ENCODE data around the gene ACIN1. TPM values are rescaled to one million over a fixed set of nuclear protein-coding genes. Genes with fewer than 3 reads are reported as not detected.

ACIN1 gene
- total and polyA plus RNA-seq, 2 of the 13 experiments (the other 11 are each of a cell fraction or from before 2014, with no cell fraction given), result 165 to 183 TPM

DNA sequence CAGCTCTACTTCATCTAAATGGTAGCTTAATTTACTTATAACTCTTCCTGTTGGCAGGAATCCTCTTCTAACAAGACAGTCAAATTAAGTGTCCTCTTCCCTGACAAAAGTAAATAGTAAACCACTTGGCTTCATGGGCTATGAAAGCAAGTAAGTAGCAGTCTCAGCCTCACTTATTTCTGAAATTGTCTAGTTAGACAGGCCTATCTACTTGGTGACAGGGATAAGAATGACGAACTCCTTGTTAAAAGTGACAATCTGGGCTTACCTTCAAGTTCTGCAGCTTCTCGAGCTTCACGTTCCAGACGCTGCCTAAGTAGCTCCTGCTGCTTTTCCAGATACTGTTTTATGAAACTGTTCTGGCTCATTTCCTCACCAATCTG, 4.7 kb downstream of the ACIN1 start:
- no peak overlapping the region for H3K4me3 ChIP-seq (replicated peaks in 1 of 3; ENCODE audit: insufficient read depth in 1 of 3, low read depth in 2 of 3, low read length in 3 of 3)
- FAIRE-seq (no peak), ATAC-seq (no peak), DNase-seq (ENCODE audit: low spot score) (no peak)
- no peak overlapping the region for H3K9ac ChIP-seq (ENCODE audit: insufficient read depth, low read depth, low read length)
- intact Hi-C loops (cut with micrococcal nuclease; ENCODE audit: unreplicated experiment) (loop anchor here (10.0 kb wide), 1 partner anchor 1025 kb away; the partner anchor contains the start of genes DCAF11 and NRL), in situ Hi-C loops (cut with HindIII; ENCODE audit: extremely low pct_ligation_motif_present, low pct_unique_long_range_greater_than_20kb) (no loop called here)
- ChIA-PET CTCF (ENCODE audit: low intra/inter-chr PET ratio, low total read pairs) (no interaction called here), POLR2A (interaction anchor here (0.9 to 3.1 kb wide), 2 partner anchors 18 to 21 kb away, joined by 3 to 11 read pairs; no protein-coding TSS in a partner anchor)
- no peaks in the 10 kb centered on the region; a peak in 1 of 5 replicates for H3K27me3 ChIP-seq (ENCODE audit: control insufficient read depth in 1 of 2, insufficient read depth in 2 of 2, low read length in 2 of 2)
- H3K4me1 ChIP-seq (ENCODE audit: insufficient read depth, low read length), result peaks cover 21% of the 10 kb centered on the region
- TF ChIP-seq ZFP37 (CRISPR knock-in tag; IDR thresholded peaks at IDR 0.05; ENCODE audit: borderline replicate concordance), result no peak
- no peak for TF ChIP-seq ZNF761 (CRISPR knock-in tag; conservative IDR thresholded peaks at IDR 0.05)
- TF ChIP-seq BRD4 (CRISPR knock-in tag; IDR thresholded peaks at IDR 0.05), result no peak
- TF ChIP-seq HNRNPK (IDR thresholded peaks at IDR 0.05; ENCODE audit: low read depth, low read length, poor library complexity, severe bottlenecking), result no peak
- TF ChIP-seq SMARCC2 (IDR thresholded peaks at IDR 0.05), result no peak
- TF ChIP-seq TAF15 (IDR thresholded peaks at IDR 0.05; ENCODE audit: low read depth, low read length, poor library complexity, severe bottlenecking), result no peak
- no peak for TF ChIP-seq RARG (CRISPR knock-in tag; IDR thresholded peaks at IDR 0.05; ENCODE audit: low read depth)
- no peak for TF ChIP-seq KLF13 (CRISPR knock-in tag; IDR thresholded peaks at IDR 0.05)
- TF ChIP-seq RBM22 (optimal IDR thresholded peaks at IDR 0.05; ENCODE audit: low read length), result peak; percentile 87
- no peak for TF ChIP-seq GABPA (IDR thresholded peaks at IDR 0.05; ENCODE audit: low read depth, low read length)
- no peak for TF ChIP-seq GABPA (CRISPR knock-in tag; IDR thresholded peaks at IDR 0.05; ENCODE audit: low read depth)
- TF ChIP-seq, protein P1, sequence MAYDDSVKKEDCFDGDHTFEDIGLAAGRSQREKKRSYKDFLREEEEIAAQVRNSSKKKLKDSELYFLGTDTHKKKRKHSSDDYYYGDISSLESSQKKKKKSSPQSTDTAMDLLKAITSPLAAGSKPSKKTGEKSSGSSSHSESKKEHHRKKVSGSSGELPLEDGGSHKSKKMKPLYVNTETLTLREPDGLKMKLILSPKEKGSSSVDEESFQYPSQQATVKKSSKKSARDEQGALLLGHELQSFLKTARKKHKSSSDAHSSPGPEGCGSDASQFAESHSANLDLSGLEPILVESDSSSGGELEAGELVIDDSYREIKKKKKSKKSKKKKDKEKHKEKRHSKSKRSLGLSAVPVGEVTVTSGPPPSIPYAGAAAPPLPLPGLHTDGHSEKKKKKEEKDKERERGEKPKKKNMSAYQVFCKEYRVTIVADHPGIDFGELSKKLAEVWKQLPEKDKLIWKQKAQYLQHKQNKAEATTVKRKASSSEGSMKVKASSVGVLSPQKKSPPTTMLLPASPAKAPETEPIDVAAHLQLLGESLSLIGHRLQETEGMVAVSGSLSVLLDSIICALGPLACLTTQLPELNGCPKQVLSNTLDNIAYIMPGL (CRISPR knock-in tag; IDR thresholded peaks at IDR 0.05; ENCODE audit: borderline replicate concordance in 1 of 2, low read depth in 1 of 2), result 0 out of 4 replicates have a peak, but pooled peaks of 1 of the 2 experiments have one; percentile 21
- no peak for TF ChIP-seq ZNF367 (CRISPR knock-in tag; IDR thresholded peaks at IDR 0.05; ENCODE audit: borderline replicate concordance)
- no peak for TF ChIP-seq FOXA3 (CRISPR knock-in tag; IDR thresholded peaks at IDR 0.05)
- TF ChIP-seq PTBP1 (IDR thresholded peaks at IDR 0.05; ENCODE audit: low read depth, low read length, poor library complexity, severe bottlenecking), result no peak
- TF ChIP-seq, protein P2, sequence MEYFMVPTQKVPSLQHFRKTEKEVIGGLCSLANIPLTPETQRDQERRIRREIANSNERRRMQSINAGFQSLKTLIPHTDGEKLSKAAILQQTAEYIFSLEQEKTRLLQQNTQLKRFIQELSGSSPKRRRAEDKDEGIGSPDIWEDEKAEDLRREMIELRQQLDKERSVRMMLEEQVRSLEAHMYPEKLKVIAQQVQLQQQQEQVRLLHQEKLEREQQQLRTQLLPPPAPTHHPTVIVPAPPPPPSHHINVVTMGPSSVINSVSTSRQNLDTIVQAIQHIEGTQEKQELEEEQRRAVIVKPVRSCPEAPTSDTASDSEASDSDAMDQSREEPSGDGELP (IDR thresholded peaks at IDR 0.05; ENCODE audit: borderline replicate concordance, low read depth), result no peak
- TF ChIP-seq ZMYM2 (CRISPR knock-in tag; IDR thresholded peaks at IDR 0.05), result no peak
- no peak for TF ChIP-seq ATM (IDR thresholded peaks at IDR 0.05; ENCODE audit: borderline replicate concordance)
- TF ChIP-seq ZNF510 (CRISPR knock-in tag; IDR thresholded peaks at IDR 0.05; ENCODE audit: low read depth), result 0 out of 2 replicates have a peak, but pooled peaks have one; percentile 47
- peak; percentile 54; the same call in 1 of the 2 replicates for TF ChIP-seq RBFOX2 (IDR thresholded peaks at IDR 0.05; ENCODE audit: low read depth, low read length)
- TF ChIP-seq TOE1 (CRISPR knock-in tag; IDR thresholded peaks at IDR 0.05), result no peak
- no peak for TF ChIP-seq CBFB (CRISPR knock-in tag; IDR thresholded peaks at IDR 0.05)
- no peak for TF ChIP-seq ZNF546 (CRISPR knock-in tag; conservative IDR thresholded peaks at IDR 0.05)
- no peak for TF ChIP-seq TBL1XR1 (IDR thresholded peaks at IDR 0.05; ENCODE audit: borderline replicate concordance, low read length, partially characterized antibody)
- H3K4me2 ChIP-seq (ENCODE audit: low read depth, low read length), result no peak overlapping the region
- no peaks in the 10 kb centered on the region for H3K9me3 ChIP-seq (ENCODE audit: low read length)
- H4K20me1 ChIP-seq (ENCODE audit: insufficient read depth, low read length), result peaks cover 28% of the 10 kb centered on the region
- BruUV-seq (replicated peaks), result no TSS peak
- H2AFZ ChIP-seq (ENCODE audit: low read length), result no peak overlapping the region
- peaks cover 42 to 81% of the 10 kb centered on the region in 2 experiments for H3K36me3 ChIP-seq (replicated peaks in 1 of 2; ENCODE audit: control insufficient read depth in 1 of 2, insufficient read depth in 2 of 2, low read length in 2 of 2)
- peaks cover 51% of the 10 kb centered on the region for H3K79me2 ChIP-seq (ENCODE audit: insufficient read depth, low read length)
- H3K27ac ChIP-seq (ENCODE audit: extremely low read length, insufficient read depth, low read length), result no peak overlapping the region
- WGBS (ENCODE audit: low lambda C conversion rate), result 98% methylated on average over 4 of the region's 4 CpGs

All from HepG2 (cell line).